ENCODE measurements around the gene DISP3.

- TF ChIP-seq EZH2 (IDR thresholded peaks at IDR 0.05) (no peak), POLR2AphosphoS5 (IDR thresholded peaks at IDR 0.05; ENCODE audit: borderline replicate concordance, low read depth, low read length) (no peak), FOXP2 (optimal IDR thresholded peaks at IDR 0.05; ENCODE audit: control extremely low read depth, extremely low read length, insufficient read depth) (no peak)
These were observed 7.5 kb downstream of the DISP3 start for GRCh38 chr1:11486231-11487009.

All from SK-N-MC (cell line).